HepG2 (cell line): Measurements from ENCODE around the gene C5. TPM values are rescaled to one million over a fixed set of nuclear protein-coding genes. Genes with fewer than 3 reads are reported as not detected.

Source experiments
- ATAC-seq: fragments of 200-7000 bp; cut with Tn5 transposase; 3 replicates; pipeline ENCODE4 v1.9.1; 2020; ENCODE audit warnings: mild to moderate bottlenecking, moderate library complexity
- BruUV-seq: library from RNA; stranded (reverse); fragments of 400-500 nt; replicated peaks from 2 replicates; lab custom pipeline; 2021; lab: Mats Ljungman, UMichigan
- CTCF ChIA-PET: fragments of 300-600 bp; formaldehyde crosslinking; extraction: SDS; loops from one replicate; lab custom pipeline; 2021; ENCODE audit warnings: low total read pairs, inconsistent platforms, low intra/inter-chr PET ratio; lab: Yijun Ruan, JAX
- POLR2A ChIA-PET: fragments of 350-600 bp; sonication (Branson Sonifier 250); formaldehyde crosslinking; loops from one replicate; lab custom pipeline; 2020; ENCODE audit warnings: antibody characterized with exemption, inconsistent platforms; lab: Yijun Ruan, JAX
- DNase-seq: peaks from one replicate; pipeline ENCODE4 v3.0.0-alpha.2; 2015; ENCODE audit warnings: low spot score
- FAIRE-seq: peaks from 3 replicates; lab custom pipeline; 2011; peaks lifted over from hg19 to GRCh38; lab: Jason Lieb, UNC
- H2AFZ ChIP-seq: one replicate; pipeline ENCODE4 v1.6.1; 2011; ENCODE audit warnings: low read length, inconsistent platforms
- H3K27ac ChIP-seq: fragments of 300-600 bp; 3 replicates; pipeline ENCODE4 v1.8.0; 2011; ENCODE audit warnings: mixed run types, mild to moderate bottlenecking, mixed read lengths, low read length, inconsistent platforms; ENCODE audit not compliant: insufficient read depth; ENCODE audit errors: extremely low read length
- H3K27me3 ChIP-seq, 2 experiments: fragments of 200-600 bp in 1 of 2; 2 replicates in 1 of 2; 3 replicates in 1 of 2; pipeline versions ENCODE4 v1.6.0 to v1.8.0; 2011; ENCODE audit warnings: low read length in 2 of 2, mild to moderate bottlenecking in 2 of 2, moderate library complexity in 2 of 2, inconsistent platforms in 1 of 2; ENCODE audit not compliant: insufficient read depth in 2 of 2, control insufficient read depth in 1 of 2
- H3K36me3 ChIP-seq, 2 experiments: fragments of 200-600 bp in 1 of 2; replicated peaks in 1 of 2; 2 replicates in 1 of 2; 3 replicates in 1 of 2; pipeline versions ENCODE4 v1.5.1 to v1.8.0; 2011; ENCODE audit warnings: low read length in 2 of 2, inconsistent platforms in 1 of 2; ENCODE audit not compliant: insufficient read depth in 2 of 2, control insufficient read depth in 1 of 2
- H3K4me1 ChIP-seq: 2 replicates; pipeline ENCODE4 v1.5.1; 2012; ENCODE audit warnings: low read length, inconsistent platforms; ENCODE audit not compliant: insufficient read depth
- H3K4me2 ChIP-seq: 2 replicates; pipeline ENCODE4 v1.6.0; 2011; ENCODE audit warnings: low read depth, low read length, inconsistent platforms
- H3K4me3 ChIP-seq, 3 experiments: fragments of 200-600 bp in 1 of 3; sonication (generic), shearing (Covaris generic) in 1 of 3; replicated peaks in 1 of 3; 2 replicates each; pipeline ENCODE4 v1.5.1; 2011 to 2016; ENCODE audit warnings: low read length in 3 of 3, inconsistent platforms in 2 of 3, low read depth in 2 of 3, mild to moderate bottlenecking in 2 of 3, control low read depth in 1 of 3, mixed read lengths in 1 of 3; ENCODE audit not compliant: insufficient read depth in 1 of 3
- H3K79me2 ChIP-seq: one replicate; pipeline ENCODE4 v1.6.1; 2011; ENCODE audit warnings: low read length, inconsistent platforms; ENCODE audit not compliant: insufficient read depth
- H3K9ac ChIP-seq: 2 replicates; pipeline ENCODE4 v1.6.0; 2011; ENCODE audit warnings: mild to moderate bottlenecking, low read depth, low read length, inconsistent platforms; ENCODE audit not compliant: insufficient read depth
- H3K9me3 ChIP-seq: 2 replicates; pipeline ENCODE4 v1.5.1; 2012; ENCODE audit warnings: mild to moderate bottlenecking, low read length
- H4K20me1 ChIP-seq: 2 replicates; pipeline ENCODE4 v1.6.0; 2011; ENCODE audit warnings: inconsistent platforms, mild to moderate bottlenecking, low read length, moderate library complexity; ENCODE audit not compliant: insufficient read depth
- BORCS8-MEF2B ChIP-seq: sonication (generic); formaldehyde crosslinking; IDR thresholded peaks from 2 replicates; pipeline ENCODE4 v1.8.0; 2022; ENCODE audit warnings: mild to moderate bottlenecking, missing genetic modification reagents
- DR1 ChIP-seq: sonication (generic); formaldehyde crosslinking; IDR thresholded peaks from 2 replicates; pipeline ENCODE4 v1.8.0; 2021; ENCODE audit warnings: mild to moderate bottlenecking, missing genetic modification reagents, inconsistent platforms
- REXO4 ChIP-seq: sonication (generic); formaldehyde crosslinking; IDR thresholded peaks from 2 replicates; pipeline ENCODE4 v1.8.0; 2022; ENCODE audit warnings: missing genetic modification reagents, mild to moderate bottlenecking, borderline replicate concordance
- TMF1 ChIP-seq: sonication (generic); formaldehyde crosslinking; IDR thresholded peaks from 2 replicates; pipeline ENCODE4 v1.8.1; 2022; ENCODE audit warnings: low read depth, missing genetic modification reagents
- ZBTB4 ChIP-seq: sonication (generic); formaldehyde crosslinking; IDR thresholded peaks from 2 replicates; pipeline ENCODE4 v1.4.0; 2020; ENCODE audit warnings: missing genetic modification reagents, mild to moderate bottlenecking, borderline replicate concordance
- ZBTB42 ChIP-seq: sonication (generic); formaldehyde crosslinking; IDR thresholded peaks from 2 replicates; pipeline ENCODE4 v1.5.0; 2020; ENCODE audit warnings: mild to moderate bottlenecking, missing genetic modification reagents
- ZNF510 ChIP-seq: sonication (generic); formaldehyde crosslinking; IDR thresholded peaks from 2 replicates; pipeline ENCODE4 v1.4.0; 2020; ENCODE audit warnings: low read depth, mild to moderate bottlenecking, missing genetic modification reagents
- ZNF777 ChIP-seq: sonication (generic); formaldehyde crosslinking; IDR thresholded peaks from 2 replicates; pipeline ENCODE4 v1.4.0; 2020; ENCODE audit warnings: missing genetic modification reagents
- WGBS: methylation state at CpG from one replicate; pipeline ENCODE4 v1.1.6; 2017; ENCODE audit warnings: low lambda C conversion rate; 5-methylcytosine and 5-hydroxymethylcytosine counted together
- in situ Hi-C: cut with HindIII; loops from 2 replicates; pipeline ENCODE4 v1.10.0; 2017; ENCODE audit warnings: low pct_unique_long_range_greater_than_20kb; ENCODE audit not compliant: extremely low pct_ligation_motif_present
- intact Hi-C: fragments of 100-400 bp; cut with micrococcal nuclease; formaldehyde crosslinking; loops from one replicate; pipeline ENCODE4 v1.10.0; 2022; ENCODE audit not compliant: unreplicated experiment
- polyA plus RNA-seq, 8 experiments: library from polyadenylated mRNA; depleted of rRNA in 3 of 8; stranded (reverse) in 7 of 8; unstranded in 1 of 8; fragments of >200 nt; fragmentation: Illumina TruSeq in 4 of 8; extraction: Trizol in 4 of 8; gene quantifications; 2 replicates each; pipeline versions ENCODE4 v1.2.1 to v1.2.3, GENCODE V29; 2011 to 2016; ENCODE audit warnings: low read depth in 4 of 8, missing spikeins in 1 of 8, mixed read lengths in 1 of 8; ENCODE audit not compliant: insufficient read depth in 1 of 8
- total RNA-seq, 5 experiments: library from RNA; depleted of rRNA; stranded (reverse); fragments of >200 nt; fragmentation: Illumina TruSeq; extraction: Trizol; gene quantifications; 2 replicates each; pipeline ENCODE4 v1.2.3, GENCODE V29; 2016; ENCODE audit warnings: low read depth in 1 of 5
- TF ChIP-seq, protein P1 (sequence below): sonication (generic); formaldehyde crosslinking; IDR thresholded peaks from 2 replicates; pipeline ENCODE4 v1.4.0; 2020; ENCODE audit warnings: missing genetic modification reagents, borderline replicate concordance
- TF ChIP-seq, protein P2 (sequence below): conservative IDR thresholded peaks from 2 replicates; pipeline ENCODE4 v1.6.1; 2018; ENCODE audit warnings: missing genetic modification reagents

C5 gene
- total and polyA plus RNA-seq, 2 of the 13 experiments (the other 11 are each of a cell fraction or from before 2014, with no cell fraction given): 57.6 to 192 TPM

DNA sequence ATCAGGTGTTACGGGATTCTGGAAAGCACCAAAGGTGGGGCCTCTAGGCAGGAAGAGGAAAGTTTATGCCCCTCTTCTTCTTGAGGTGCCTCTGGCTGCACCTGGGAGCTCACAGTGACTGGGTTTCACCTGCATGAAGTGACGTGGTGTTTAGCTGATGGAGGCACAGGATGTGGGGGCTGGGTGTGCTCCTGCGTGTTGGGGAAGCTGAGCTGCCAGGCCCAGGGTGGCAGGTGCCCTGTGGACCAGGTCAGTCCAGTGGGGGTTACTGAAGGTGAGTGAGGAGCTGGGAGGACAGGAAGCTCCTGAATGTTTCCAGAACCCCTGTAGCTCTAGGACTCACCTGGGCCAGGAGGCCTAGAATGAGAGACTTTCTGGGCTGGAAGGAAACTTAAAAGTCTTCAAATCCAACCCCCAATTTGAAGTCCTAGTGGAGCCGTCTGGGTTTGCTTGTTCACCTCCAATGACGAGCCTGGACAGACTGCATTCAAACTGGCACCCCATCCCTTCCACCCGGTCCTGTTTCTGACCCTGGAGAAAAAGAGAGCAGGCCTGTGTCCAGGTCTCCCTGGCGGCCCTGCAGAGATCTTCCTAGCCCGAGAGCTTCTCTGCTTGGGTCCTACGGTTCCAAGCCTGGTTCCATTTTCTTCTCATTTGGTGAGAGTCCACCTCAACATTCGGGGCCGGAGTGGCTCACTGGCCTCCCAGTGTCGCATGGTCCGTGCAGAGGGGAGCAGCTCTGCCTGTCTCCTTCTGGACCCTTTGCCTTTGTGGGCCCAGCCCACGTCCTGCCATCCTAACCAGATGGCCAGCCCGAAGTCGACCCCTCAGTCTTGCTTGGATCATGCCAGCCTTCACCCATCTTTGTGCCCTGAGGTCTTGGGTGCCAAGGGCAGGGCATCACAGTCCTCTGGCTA is 145.8 kb downstream of the C5 start (continued):
- TF ChIP-seq, protein P1, sequence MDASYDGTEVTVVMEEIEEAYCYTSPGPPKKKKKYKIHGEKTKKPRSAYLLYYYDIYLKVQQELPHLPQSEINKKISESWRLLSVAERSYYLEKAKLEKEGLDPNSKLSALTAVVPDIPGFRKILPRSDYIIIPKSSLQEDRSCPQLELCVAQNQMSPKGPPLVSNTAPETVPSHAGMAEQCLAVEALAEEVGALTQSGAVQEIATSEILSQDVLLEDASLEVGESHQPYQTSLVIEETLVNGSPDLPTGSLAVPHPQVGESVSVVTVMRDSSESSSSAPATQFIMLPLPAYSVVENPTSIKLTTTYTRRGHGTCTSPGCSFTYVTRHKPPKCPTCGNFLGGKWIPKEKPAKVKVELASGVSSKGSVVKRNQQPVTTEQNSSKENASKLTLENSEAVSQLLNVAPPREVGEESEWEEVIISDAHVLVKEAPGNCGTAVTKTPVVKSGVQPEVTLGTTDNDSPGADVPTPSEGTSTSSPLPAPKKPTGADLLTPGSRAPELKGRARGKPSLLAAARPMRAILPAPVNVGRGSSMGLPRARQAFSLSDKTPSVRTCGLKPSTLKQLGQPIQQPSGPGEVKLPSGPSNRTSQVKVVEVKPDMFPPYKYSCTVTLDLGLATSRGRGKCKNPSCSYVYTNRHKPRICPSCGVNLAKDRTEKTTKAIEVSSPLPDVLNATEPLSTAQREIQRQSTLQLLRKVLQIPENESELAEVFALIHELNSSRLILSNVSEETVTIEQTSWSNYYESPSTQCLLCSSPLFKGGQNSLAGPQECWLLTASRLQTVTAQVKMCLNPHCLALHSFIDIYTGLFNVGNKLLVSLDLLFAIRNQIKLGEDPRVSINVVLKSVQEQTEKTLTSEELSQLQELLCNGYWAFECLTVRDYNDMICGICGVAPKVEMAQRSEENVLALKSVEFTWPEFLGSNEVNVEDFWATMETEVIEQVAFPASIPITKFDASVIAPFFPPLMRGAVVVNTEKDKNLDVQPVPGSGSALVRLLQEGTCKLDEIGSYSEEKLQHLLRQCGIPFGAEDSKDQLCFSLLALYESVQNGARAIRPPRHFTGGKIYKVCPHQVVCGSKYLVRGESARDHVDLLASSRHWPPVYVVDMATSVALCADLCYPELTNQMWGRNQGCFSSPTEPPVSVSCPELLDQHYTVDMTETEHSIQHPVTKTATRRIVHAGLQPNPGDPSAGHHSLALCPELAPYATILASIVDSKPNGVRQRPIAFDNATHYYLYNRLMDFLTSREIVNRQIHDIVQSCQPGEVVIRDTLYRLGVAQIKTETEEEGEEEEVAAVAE (CRISPR knock-in tag): no peak

DNA sequence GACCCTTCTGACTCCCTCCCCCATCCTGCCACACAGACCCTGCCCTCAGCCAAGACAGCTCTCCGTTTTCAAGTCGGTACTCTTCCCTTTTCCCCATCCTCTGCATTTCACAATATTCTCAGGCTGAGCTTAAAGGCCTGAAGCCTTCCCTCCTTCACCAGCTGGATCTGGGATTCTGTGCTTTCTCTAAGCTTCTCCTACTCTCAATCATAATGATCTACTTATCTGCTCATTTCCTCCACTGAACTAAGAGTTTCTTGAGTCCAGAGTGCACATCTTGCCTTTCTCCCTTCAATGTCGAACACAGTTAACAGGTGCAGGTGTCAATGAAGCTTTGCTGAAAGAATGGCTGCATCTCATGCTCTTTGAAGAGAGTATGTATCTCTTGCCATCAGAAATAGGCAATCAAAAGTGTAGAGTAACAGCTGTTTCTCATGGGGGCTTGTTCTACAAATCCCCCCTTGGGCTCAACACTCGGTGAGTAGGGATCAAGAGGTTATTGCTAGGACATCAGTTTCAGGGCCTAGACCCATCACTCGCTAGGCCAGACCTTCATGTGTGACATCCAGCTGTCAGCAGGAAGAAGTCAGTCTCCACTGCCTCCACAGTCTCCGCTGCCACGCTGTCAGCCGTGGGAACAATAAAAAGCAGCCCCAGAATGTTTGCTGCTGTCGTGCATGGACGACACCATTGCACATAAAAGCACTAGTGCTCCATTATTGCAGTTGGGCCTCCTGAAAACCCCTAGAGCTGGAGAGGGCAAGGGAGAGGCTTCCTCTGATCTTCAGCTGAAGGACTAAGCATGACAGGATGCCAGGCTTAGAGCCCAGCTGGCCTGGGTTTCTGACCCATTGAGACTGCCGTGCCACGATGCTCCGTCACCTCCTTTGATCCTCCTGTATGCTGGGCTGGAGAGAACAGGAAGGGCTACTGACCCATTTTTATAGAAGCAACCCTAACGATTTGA is 147.2 kb downstream of the C5 start:
- ATAC-seq (no peak), FAIRE-seq (no peak), DNase-seq (no peak)
- Histone ChIP-seq H3K9ac (no peak overlapping the region), H3K4me3 (no peak overlapping the region), H4K20me1 (no peaks in the 10 kb centered on the region), H2AFZ (no peak overlapping the region), H3K4me1 (no peaks in the 10 kb centered on the region), H3K27me3 (peaks cover 0 to 18% of the 10 kb centered on the region in 2 experiments; a peak in 2 of 5 replicates), H3K36me3 (no peaks in the 10 kb centered on the region), H3K4me2 (no peak overlapping the region), H3K27ac (no peak overlapping the region), H3K9me3 (no peaks in the 10 kb centered on the region), H3K79me2 (no peaks in the 10 kb centered on the region)
- in situ Hi-C loops (no loop called here), intact Hi-C loops (no loop called here)
- CTCF ChIA-PET: no interaction called here
- BruUV-seq: no TSS peak
- POLR2A ChIA-PET: no interaction called here
- 31% methylated on average over 12 of the region's 14 CpGs for WGBS
- TF ChIP-seq BORCS8-MEF2B (CRISPR knock-in tag) (no peak), REXO4 (CRISPR knock-in tag) (no peak), ZNF777 (CRISPR knock-in tag) (no peak), TMF1 (no peak), ZBTB4 (no peak), ZNF510 (no peak), ZBTB42 (no peak), DR1 (CRISPR knock-in tag) (no peak)
- TF ChIP-seq, protein P2, sequence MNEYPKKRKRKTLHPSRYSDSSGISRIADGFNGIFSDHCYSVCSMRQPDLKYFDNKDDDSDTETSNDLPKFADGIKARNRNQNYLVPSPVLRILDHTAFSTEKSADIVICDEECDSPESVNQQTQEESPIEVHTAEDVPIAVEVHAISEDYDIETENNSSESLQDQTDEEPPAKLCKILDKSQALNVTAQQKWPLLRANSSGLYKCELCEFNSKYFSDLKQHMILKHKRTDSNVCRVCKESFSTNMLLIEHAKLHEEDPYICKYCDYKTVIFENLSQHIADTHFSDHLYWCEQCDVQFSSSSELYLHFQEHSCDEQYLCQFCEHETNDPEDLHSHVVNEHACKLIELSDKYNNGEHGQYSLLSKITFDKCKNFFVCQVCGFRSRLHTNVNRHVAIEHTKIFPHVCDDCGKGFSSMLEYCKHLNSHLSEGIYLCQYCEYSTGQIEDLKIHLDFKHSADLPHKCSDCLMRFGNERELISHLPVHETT (CRISPR knock-in tag): no peak
